ENCODE measurements around the gene CTNNA3.

CTNNA3 gene

GRCh38 chr10:67609996-67610793, 85.8 kb downstream of the CTNNA3 start:
- no peak for TF ChIP-seq CTCF (IDR thresholded peaks at IDR 0.05; ENCODE audit: low read depth, low read length)
- H3K4me3 ChIP-seq (ENCODE audit: low read depth, low read length) = no peak overlapping the region

GRCh38 chr10:67608001-67608400, 88.0 kb downstream of the CTNNA3 start:
- no peak overlapping the region for H3K4me3 ChIP-seq (ENCODE audit: low read depth, low read length)
- TF ChIP-seq CTCF (IDR thresholded peaks at IDR 0.05; ENCODE audit: low read depth, low read length) = no peak

GRCh38 chr10:67607472-67607871, 88.5 kb downstream of the CTNNA3 start:
- H3K4me3 ChIP-seq (ENCODE audit: low read depth, low read length) = no peak overlapping the region
- TF ChIP-seq CTCF (IDR thresholded peaks at IDR 0.05; ENCODE audit: low read depth, low read length) = no peak

DNA sequence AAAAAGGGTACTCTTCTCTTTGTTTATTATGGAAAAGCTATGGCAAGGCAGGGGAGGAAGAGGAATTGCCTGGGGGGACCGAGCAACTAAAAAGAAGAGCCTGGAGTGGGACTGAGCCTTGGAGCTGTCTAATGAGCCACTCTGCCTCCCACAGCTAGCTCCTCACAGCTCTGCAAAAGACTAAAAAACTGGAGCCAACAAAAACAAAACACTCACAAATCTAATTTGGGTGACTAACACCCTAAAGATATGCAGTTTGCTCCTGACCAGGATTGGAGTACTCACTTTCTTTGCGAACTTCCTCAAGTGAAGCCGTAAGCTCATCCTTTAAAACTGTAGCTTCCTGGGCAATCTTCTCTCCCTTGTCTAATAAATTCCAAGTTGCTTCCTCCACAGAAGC, 89.4 kb downstream of the CTNNA3 start:
- no peak for TF ChIP-seq CTCF (IDR thresholded peaks at IDR 0.05; ENCODE audit: low read depth, low read length)
- no peak overlapping the region for H3K4me3 ChIP-seq (ENCODE audit: low read depth, low read length)

- no peak for TF ChIP-seq CTCF (IDR thresholded peaks at IDR 0.05; ENCODE audit: low read depth, low read length)
- H3K4me3 ChIP-seq (ENCODE audit: low read depth, low read length) = no peak overlapping the region
These were observed 92.3 kb downstream of the CTNNA3 start for GRCh38 chr10:67603701-67604100.

- H3K4me3 ChIP-seq (ENCODE audit: low read depth, low read length) = no peak overlapping the region
- TF ChIP-seq CTCF (IDR thresholded peaks at IDR 0.05; ENCODE audit: low read depth, low read length) = no peak
These were observed 92.9 kb downstream of the CTNNA3 start for GRCh38 chr10:67603086-67603485.

GRCh38 chr10:67602268-67602950, 93.6 kb downstream of the CTNNA3 start:
- no peak overlapping the region for H3K4me3 ChIP-seq (ENCODE audit: low read depth, low read length)
- no peak for TF ChIP-seq CTCF (IDR thresholded peaks at IDR 0.05; ENCODE audit: low read depth, low read length)
